ENCODE data around the gene SPR. TPM values are rescaled to one million over a fixed set of nuclear protein-coding genes. Genes with fewer than 3 reads are reported as not detected.

Gene SPR
- total and polyA plus RNA-seq, 2 of the 13 experiments (the other 11 are each of a cell fraction or from before 2014, with no cell fraction given), result 34.0 to 96.0 TPM

GRCh38 chr2:72888438-72889202 is 1.4 kb downstream of the SPR start (continued):
- no peak for TF ChIP-seq NFKB2 (CRISPR knock-in tag; IDR thresholded peaks at IDR 0.05; ENCODE audit: borderline replicate concordance)
- TF ChIP-seq ISX (CRISPR knock-in tag; conservative IDR thresholded peaks at IDR 0.05), result no peak
- TF ChIP-seq THAP9 (CRISPR knock-in tag; IDR thresholded peaks at IDR 0.05; ENCODE audit: borderline replicate concordance), result peak; percentile 93; the same call in 1 of the 2 replicates
- no peak for TF ChIP-seq NR3C1 (CRISPR knock-in tag; IDR thresholded peaks at IDR 0.05)
- TF ChIP-seq ZNF678 (CRISPR knock-in tag; IDR thresholded peaks at IDR 0.05), result no peak
- no peak for TF ChIP-seq PHF5A (CRISPR knock-in tag; IDR thresholded peaks at IDR 0.05; ENCODE audit: low read depth, unreplicated experiment)
- no peak for TF ChIP-seq GLI4 (CRISPR knock-in tag; IDR thresholded peaks at IDR 0.05; ENCODE audit: borderline replicate concordance)
- TF ChIP-seq THAP11 (CRISPR knock-in tag; IDR thresholded peaks at IDR 0.05), result peak; percentile 55
- TF ChIP-seq ZFP36 (IDR thresholded peaks at IDR 0.05; ENCODE audit: borderline replicate concordance, low read depth, low read length, partially characterized antibody), result no peak
- TF ChIP-seq JUND (CRISPR knock-in tag; IDR thresholded peaks at IDR 0.05), result no peak
- TF ChIP-seq SIX4 (CRISPR knock-in tag; IDR thresholded peaks at IDR 0.05), result no peak
- TF ChIP-seq SAFB2 (CRISPR knock-in tag; IDR thresholded peaks at IDR 0.05; ENCODE audit: borderline replicate concordance, low read depth), result no peak; the same call in 1 of the 2 replicates
- TF ChIP-seq TCF7L2 (IDR thresholded peaks at IDR 0.05; ENCODE audit: low read depth, low read length), result no peak
- no peak for TF ChIP-seq ZNF510 (CRISPR knock-in tag; IDR thresholded peaks at IDR 0.05; ENCODE audit: low read depth)
- TF ChIP-seq HNRNPL (IDR thresholded peaks at IDR 0.05; ENCODE audit: low read depth, low read length), result no peak
- TF ChIP-seq ARID3A (IDR thresholded peaks at IDR 0.05; ENCODE audit: low read depth, low read length), result no peak
- TF ChIP-seq ZNF225 (CRISPR knock-in tag; IDR thresholded peaks at IDR 0.05), result no peak; the same call in 1 of the 2 replicates
- no peak for TF ChIP-seq PHF8 (CRISPR knock-in tag; IDR thresholded peaks at IDR 0.05)
- TF ChIP-seq KLF13 (CRISPR knock-in tag; IDR thresholded peaks at IDR 0.05), result no peak; the same call in 1 of the 2 replicates
- TF ChIP-seq ZNF253 (CRISPR knock-in tag; IDR thresholded peaks at IDR 0.05; ENCODE audit: borderline replicate concordance), result no peak
- no peak for TF ChIP-seq BHLHE40 (IDR thresholded peaks at IDR 0.05; ENCODE audit: low read length)
- no peak for TF ChIP-seq HIVEP1 (CRISPR knock-in tag; IDR thresholded peaks at IDR 0.05)
- no peak for TF ChIP-seq ZNF616 (CRISPR knock-in tag; IDR thresholded peaks at IDR 0.05; ENCODE audit: low read depth)
- TF ChIP-seq NFE2 (CRISPR knock-in tag; IDR thresholded peaks at IDR 0.05), result no peak
- no peak for TF ChIP-seq ZNF652 (CRISPR knock-in tag; IDR thresholded peaks at IDR 0.05; ENCODE audit: borderline replicate concordance, low read depth)
- no peak; the same call in 1 of the 2 replicates for TF ChIP-seq ARNT2 (CRISPR knock-in tag; IDR thresholded peaks at IDR 0.05; ENCODE audit: low read depth)
- no peak for TF ChIP-seq ELK4 (CRISPR knock-in tag; IDR thresholded peaks at IDR 0.05; ENCODE audit: borderline replicate concordance)
